Ovary (tissue), 9 donors: ENCODE measurements around the gene OR51E1. TPM values are rescaled to one million over a fixed set of nuclear protein-coding genes. Genes with fewer than 3 reads are reported as not detected.

Experiments
- DNase-seq, 5 donors: peaks; one replicate each; pipeline ENCODE4 v3.0.0-alpha.2; 2019 to 2020
- H3K27ac ChIP-seq, 2 donors: fragments of 200-600 bp; one replicate each; pipeline versions ENCODE4 v1.5.1 to v1.8.0; 2019 to 2022
- H3K27me3 ChIP-seq: fragments of 200-600 bp; one replicate; pipeline ENCODE4 v1.8.0; 2022
- H3K36me3 ChIP-seq: fragments of 200-600 bp; sonication (generic); one replicate; pipeline ENCODE4 v1.5.1; 2019
- H3K4me1 ChIP-seq: one replicate; pipeline ENCODE4 v1.8.1; 2013; ENCODE audit warnings: mild to moderate bottlenecking, moderate library complexity; ENCODE audit not compliant: insufficient read depth
- H3K4me3 ChIP-seq: fragments of 200-600 bp; sonication (generic); one replicate; pipeline ENCODE4 v1.5.1; 2017
- H3K9me3 ChIP-seq, 2 donors: fragments of 200-600 bp in 1 of 2; sonication (generic) in 1 of 2; one replicate each; pipeline versions ENCODE4 v1.5.1 to v1.8.1; 2013 to 2019; ENCODE audit warnings: mild to moderate bottlenecking in 1 of 2, moderate library complexity in 1 of 2
- EP300 ChIP-seq: sonication (generic); formaldehyde crosslinking; IDR thresholded peaks from one replicate; pipeline ENCODE4 v1.6.1; 2017; ENCODE audit warnings: antibody characterized with exemption
- POLR2A ChIP-seq: fragments of 450-650 bp; IDR thresholded peaks from one replicate; pipeline ENCODE4 v1.6.1; 2017; ENCODE audit warnings: antibody characterized with exemption, mild to moderate bottlenecking, moderate library complexity
- WGBS, 3 donors: extraction: QIAGEN DNeasy Blood & Tissue Kit in 1 of 3; methylation state at CpG; one replicate each; pipeline versions ENCODE4 v1.1.5 to v1.1.7; 2013 to 2017; 5-methylcytosine and 5-hydroxymethylcytosine counted together
- intact Hi-C, 4 donors: fragments of 100-400 bp; cut with DNase I; formaldehyde crosslinking; loops; one replicate each; pipeline versions ENCODE4 v1.11.0 to v1.15.1; 2022 to 2023
- polyA plus RNA-seq, 2 donors: library from polyadenylated mRNA; stranded (reverse); fragments of 200-250 nt in 1 of 2; fragments of 350-450 nt in 1 of 2; fragmentation: Illumina TruSeq in 1 of 2; extraction: RNeasy Lipid Tissue Mini Kit (QIAGEN cat#74804) in 1 of 2; gene quantifications; one replicate each; pipeline ENCODE4 v1.2.3, GENCODE V29; 2013 to 2014
- total RNA-seq, 7 donors: library from RNA; depleted of rRNA in 2 of 7; stranded (reverse); fragments of >200 nt in 2 of 7; fragmentation: NEBNext Ultra II Directional in 3 of 7; extraction: Animal tissue kit (Norgen Biotek cat#: 25700) in 3 of 7; gene quantifications; one replicate each; pipeline versions ENCODE4 v1.1.0 to v1.2.4, GENCODE V29; 2016 to 2023
- TF ChIP-seq, protein P1 (sequence below), 3 donors: fragments of 450-650 bp in 2 of 3; fragments of 200-600 bp in 1 of 3; IDR thresholded peaks; one replicate each; pipeline versions ENCODE4 v1.5.1 to v1.8.0; 2016 to 2022; ENCODE audit warnings: antibody characterized with exemption in 3 of 3, mild to moderate bottlenecking in 1 of 3
- donor health status: DM: no; HTN: no; CAD: no; lungs with moderate emphysema.
- donor health status: DM: no; HTN: no; CAD: no.
- donor health status: Bipolar disorder and iron deficiency.
- donor health status: DM: yes; HTN: yes; CAD: no.
- donor health status: DM: no; HTN: no; CAD: no.
- donor health status: DM: yes; HTN: yes; CAD: no.

The OR51E1 gene
- total and polyA plus RNA-seq, 9 donors = 0.12 to 3.5 (median 0.34) TPM; not detected in 1

DNA sequence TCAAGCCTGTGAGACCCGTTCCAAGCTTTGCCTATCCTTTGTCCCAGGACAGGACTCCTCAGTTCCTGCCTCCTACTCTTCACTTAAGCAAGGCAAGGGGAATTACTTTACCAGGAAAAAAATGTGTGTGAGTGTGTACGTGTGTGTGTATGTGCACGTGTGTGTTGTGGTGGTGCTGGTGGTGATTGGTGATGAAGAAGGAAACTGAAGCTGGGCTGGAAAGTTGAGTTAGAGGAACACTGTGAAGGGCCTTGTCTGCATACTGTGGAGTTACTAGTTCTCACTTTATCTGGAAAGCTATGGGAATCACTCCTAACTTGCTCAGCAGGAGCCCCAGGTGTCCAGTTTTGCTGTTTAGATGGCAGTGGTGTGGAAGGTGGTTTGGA, 6.1 kb upstream of the OR51E1 start:
- Histone ChIP-seq H3K4me3 (no peak overlapping the region), H3K27ac (no peak overlapping the region), H3K4me1 (peaks cover 4% of the 10 kb centered on the region), H3K9me3 (no peaks in the 10 kb centered on the region), H3K36me3 (no peaks in the 10 kb centered on the region), H3K27me3 (no peaks in the 10 kb centered on the region)
- TF ChIP-seq, protein P1, sequence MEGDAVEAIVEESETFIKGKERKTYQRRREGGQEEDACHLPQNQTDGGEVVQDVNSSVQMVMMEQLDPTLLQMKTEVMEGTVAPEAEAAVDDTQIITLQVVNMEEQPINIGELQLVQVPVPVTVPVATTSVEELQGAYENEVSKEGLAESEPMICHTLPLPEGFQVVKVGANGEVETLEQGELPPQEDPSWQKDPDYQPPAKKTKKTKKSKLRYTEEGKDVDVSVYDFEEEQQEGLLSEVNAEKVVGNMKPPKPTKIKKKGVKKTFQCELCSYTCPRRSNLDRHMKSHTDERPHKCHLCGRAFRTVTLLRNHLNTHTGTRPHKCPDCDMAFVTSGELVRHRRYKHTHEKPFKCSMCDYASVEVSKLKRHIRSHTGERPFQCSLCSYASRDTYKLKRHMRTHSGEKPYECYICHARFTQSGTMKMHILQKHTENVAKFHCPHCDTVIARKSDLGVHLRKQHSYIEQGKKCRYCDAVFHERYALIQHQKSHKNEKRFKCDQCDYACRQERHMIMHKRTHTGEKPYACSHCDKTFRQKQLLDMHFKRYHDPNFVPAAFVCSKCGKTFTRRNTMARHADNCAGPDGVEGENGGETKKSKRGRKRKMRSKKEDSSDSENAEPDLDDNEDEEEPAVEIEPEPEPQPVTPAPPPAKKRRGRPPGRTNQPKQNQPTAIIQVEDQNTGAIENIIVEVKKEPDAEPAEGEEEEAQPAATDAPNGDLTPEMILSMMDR (IDR thresholded peaks at IDR 0.05) = no peak
- TF ChIP-seq POLR2A = no peak
- no peak for TF ChIP-seq EP300
- intact Hi-C loops = loop anchor here in 2 of 4 donors (5.0 to 10.0 kb wide), 2 partner anchors 190 to 367 kb away; no protein-coding TSS in a partner anchor
- DNase-seq = no peak
- 85 to 92% (median 86%) methylated on average over 3 of the region's 3 CpGs for WGBS, 3 donors

- WGBS, 3 donors = 92 to 94% (median 93%) methylated on average over 6 of the region's 6 CpGs
- H3K4me3 ChIP-seq = no peak overlapping the region
- intact Hi-C loops = loop anchor here in 2 of 4 donors (5.0 to 10.0 kb wide), 2 partner anchors 187 to 365 kb away; no protein-coding TSS in a partner anchor
- TF ChIP-seq EP300 = no peak
- TF ChIP-seq, protein P1 (IDR thresholded peaks at IDR 0.05) = no peak
- no peak for TF ChIP-seq POLR2A
- no peak for DNase-seq
- H3K4me1 ChIP-seq = peaks cover 10% of the 10 kb centered on the region
- H3K27me3 ChIP-seq = no peaks in the 10 kb centered on the region
- no peak overlapping the region for H3K27ac ChIP-seq
- no peaks in the 10 kb centered on the region for H3K9me3 ChIP-seq
- H3K36me3 ChIP-seq = no peaks in the 10 kb centered on the region
Measured at GRCh38 chr11:4639931-4640330, 3.9 kb upstream of the OR51E1 start.

- intact Hi-C loops = no loop called here
- TF ChIP-seq, protein P1 (IDR thresholded peaks at IDR 0.05) = no peak
- TF ChIP-seq POLR2A (no peak), EP300 (no peak)
- peaks cover 10% of the 10 kb centered on the region for H3K4me1 ChIP-seq
Measured at GRCh38 chr11:4641501-4641900, 2.3 kb upstream of the OR51E1 start.

GRCh38 chr11:4642043-4642442, 1.7 kb upstream of the OR51E1 start:
- H3K4me1 ChIP-seq = peaks cover 9% of the 10 kb centered on the region
- H3K27ac ChIP-seq = no peak overlapping the region
- no peak for TF ChIP-seq EP300
- TF ChIP-seq POLR2A = no peak
- TF ChIP-seq, protein P1 (IDR thresholded peaks at IDR 0.05) = no peak
- H3K4me3 ChIP-seq = no peak overlapping the region
- intact Hi-C loops = no loop called here
- 78 to 90% (median 85%) methylated on average over 7 of the region's 7 CpGs for WGBS, 3 donors
- DNase-seq = no peak
- no peaks in the 10 kb centered on the region for H3K36me3 ChIP-seq
- no peaks in the 10 kb centered on the region for H3K9me3 ChIP-seq
- no peaks in the 10 kb centered on the region for H3K27me3 ChIP-seq

More at GRCh38 chr11:4641501-4641900, 2.3 kb upstream of the OR51E1 start:
- 88 to 94% (median 90%) methylated on average over 7 of the region's 7 CpGs for WGBS, 3 donors
- DNase-seq = no peak
- no peaks in the 10 kb centered on the region for H3K27me3 ChIP-seq
- no peaks in the 10 kb centered on the region for H3K9me3 ChIP-seq
- no peak overlapping the region for H3K27ac ChIP-seq
- no peak overlapping the region for H3K4me3 ChIP-seq
- no peaks in the 10 kb centered on the region for H3K36me3 ChIP-seq
